Neural cell (in vitro differentiated cells): ENCODE measurements around the gene TSNAX. TPM values are rescaled to one million over a fixed set of nuclear protein-coding genes. Genes with fewer than 3 reads are reported as not detected.

ENCODE experiments used
- H2AFZ ChIP-seq: fragments of 200-600, 300-800 bp; sonication (generic), shearing (Covaris generic); 2 replicates; pipeline ENCODE4 v1.6.0; 2014; ENCODE audit warnings: low read depth, mild to moderate bottlenecking, antibody characterized with exemption, low read length, moderate library complexity
- H3F3A ChIP-seq: fragments of 200-600 bp; shearing (Covaris generic); 2 replicates; pipeline ENCODE4 v1.6.1; 2016; ENCODE audit warnings: mild to moderate bottlenecking, moderate library complexity, mixed read lengths, antibody characterized with exemption, low read length; ENCODE audit not compliant: insufficient read depth, poor library complexity, severe bottlenecking
- H3K27ac ChIP-seq: fragments of 200-600, 300-800 bp; sonication (generic), shearing (Covaris generic); 2 replicates; pipeline ENCODE4 v1.5.1; 2014; ENCODE audit warnings: mild to moderate bottlenecking, low read length, moderate library complexity
- H3K27me3 ChIP-seq: fragments of 300-800, 200-600 bp; sonication (generic), shearing (Covaris generic); 2 replicates; pipeline ENCODE4 v1.6.0; 2014; ENCODE audit warnings: mild to moderate bottlenecking, low read depth, low read length, moderate library complexity; ENCODE audit not compliant: insufficient read depth
- H3K36me3 ChIP-seq: fragments of 300-800, 200-600 bp; sonication (generic), shearing (Covaris generic); 2 replicates; pipeline ENCODE4 v1.5.1; 2014; ENCODE audit warnings: mild to moderate bottlenecking, antibody characterized with exemption, low read length, moderate library complexity; ENCODE audit not compliant: insufficient read depth
- H3K4me2 ChIP-seq: fragments of 300-800, 200-600 bp; sonication (generic), shearing (Covaris generic); 2 replicates; pipeline ENCODE4 v1.6.0; 2014; ENCODE audit warnings: mild to moderate bottlenecking, low read length
- H3K4me3 ChIP-seq: fragments of 300-800, 200-600 bp; sonication (generic), shearing (Covaris generic); 2 replicates; pipeline ENCODE4 v1.5.1; 2014; ENCODE audit warnings: mild to moderate bottlenecking, low read length, moderate library complexity
- H3K79me2 ChIP-seq: fragments of 200-600 bp; shearing (Covaris generic); replicated peaks from 2 replicates; pipeline ENCODE4 v1.6.0; 2014; ENCODE audit warnings: mild to moderate bottlenecking, low read length, moderate library complexity; ENCODE audit not compliant: insufficient read depth
- H3K9ac ChIP-seq: fragments of 300-800, 200-600 bp; sonication (generic), shearing (Covaris generic); 2 replicates; pipeline ENCODE4 v1.6.1; 2016; ENCODE audit warnings: mild to moderate bottlenecking, low read length, mixed read lengths
- H3K9me2 ChIP-seq: fragments of 200-600 bp; shearing (Covaris generic); 2 replicates; pipeline ENCODE4 v1.6.1; 2016; ENCODE audit warnings: mild to moderate bottlenecking, low read length, mixed read lengths; ENCODE audit not compliant: insufficient read depth
- H3K9me3 ChIP-seq: fragments of 200-600, 300-800 bp; sonication (generic), shearing (Covaris generic); 2 replicates; pipeline ENCODE4 v1.6.1; 2016; ENCODE audit warnings: mild to moderate bottlenecking, mixed run types, low read length, moderate library complexity, mixed read lengths
- H4K20me1 ChIP-seq: fragments of 200-600 bp; shearing (Covaris generic); 2 replicates; pipeline ENCODE4 v1.6.1; 2016; ENCODE audit warnings: mild to moderate bottlenecking, mixed run types; ENCODE audit not compliant: insufficient read depth
- EP300 ChIP-seq: fragments of 450-650 bp; conservative IDR thresholded peaks from 2 replicates; pipeline ENCODE4 v1.6.1; 2014; ENCODE audit warnings: antibody characterized with exemption, mild to moderate bottlenecking, moderate library complexity; ENCODE audit not compliant: poor library complexity, severe bottlenecking
- EZH2 ChIP-seq: fragments of 200-600, 300-800 bp; shearing (Covaris generic), sonication (generic); IDR thresholded peaks from 2 replicates; pipeline ENCODE4 v1.6.1; 2014; ENCODE audit warnings: antibody characterized with exemption, low read length, borderline replicate concordance, mild to moderate bottlenecking; ENCODE audit not compliant: insufficient read depth, poor library complexity, severe bottlenecking
- MXI1 ChIP-seq: fragments of 450-650 bp; conservative IDR thresholded peaks from 2 replicates; pipeline ENCODE4 v1.6.1; 2014; ENCODE audit warnings: antibody characterized with exemption, mild to moderate bottlenecking; ENCODE audit not compliant: poor library complexity, severe bottlenecking
- POLR2AphosphoS5 ChIP-seq: IDR thresholded peaks from 2 replicates; pipeline ENCODE4 v1.6.1; 2012
- RAD21 ChIP-seq: fragments of 450-650 bp; conservative IDR thresholded peaks from 2 replicates; pipeline ENCODE4 v1.6.1; 2014; ENCODE audit warnings: antibody characterized with exemption, mild to moderate bottlenecking, moderate library complexity
- SMC3 ChIP-seq: fragments of 450-650 bp; conservative IDR thresholded peaks from 2 replicates; pipeline ENCODE4 v1.6.1; 2014; ENCODE audit warnings: antibody characterized with exemption, mild to moderate bottlenecking, moderate library complexity; ENCODE audit not compliant: poor library complexity
- TAF1 ChIP-seq: IDR thresholded peaks from 2 replicates; pipeline ENCODE4 v1.6.1; 2012; ENCODE audit warnings: low read depth
- polyA plus RNA-seq: library from polyadenylated mRNA; depleted of rRNA; stranded (reverse); fragments of >200 nt; gene quantifications from 2 replicates; pipeline ENCODE4 v1.2.3, GENCODE V29; 2014
- TF ChIP-seq, protein P1 (sequence below): IDR thresholded peaks from 2 replicates; pipeline ENCODE4 v1.6.1; 2012; ENCODE audit warnings: borderline replicate concordance
- TF ChIP-seq, protein P2 (sequence below): fragments of 450-650 bp; IDR thresholded peaks from 2 replicates; pipeline ENCODE4 v1.5.1; 2014; ENCODE audit warnings: antibody characterized with exemption, mild to moderate bottlenecking, moderate library complexity; ENCODE audit not compliant: poor library complexity, severe bottlenecking

Gene TSNAX
- polyA plus RNA-seq, 1 donor from 2014 or later: 55.2 TPM

DNA sequence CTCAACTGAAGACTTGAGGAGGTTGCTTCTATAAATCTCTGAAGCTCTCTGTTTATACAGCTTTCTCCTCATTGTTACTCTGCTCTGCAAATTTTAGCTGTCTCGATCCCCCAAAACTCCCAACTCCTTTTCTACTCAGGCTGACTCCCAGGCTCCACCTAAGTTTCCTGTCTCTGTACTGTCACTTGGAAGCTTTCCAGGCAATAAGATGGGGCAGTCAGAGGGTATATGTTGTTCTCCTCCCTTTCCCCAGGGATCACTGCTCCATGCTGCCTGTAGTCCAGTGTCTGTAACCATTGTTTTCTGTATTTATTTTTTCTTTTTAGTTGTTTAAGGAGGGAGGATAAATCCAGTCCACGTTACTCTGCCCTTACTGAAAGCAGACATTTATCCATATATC, 13.4 kb downstream of the TSNAX start:
- TF ChIP-seq TAF1: no peak
- H3K27ac ChIP-seq: no peak overlapping the region

GRCh38 chr1:231544943-231545592, 16.6 kb downstream of the TSNAX start:
- Histone ChIP-seq H4K20me1 (no peaks in the 10 kb centered on the region), H3K4me2 (no peak overlapping the region), H3K9me2 (no peaks in the 10 kb centered on the region), H3K79me2 (no peaks in the 10 kb centered on the region), H3K27ac (no peak overlapping the region), H3K27me3 (no peaks in the 10 kb centered on the region), H3K4me3 (no peak overlapping the region), H3F3A (no peaks in the 10 kb centered on the region), H3K36me3 (no peaks in the 10 kb centered on the region), H3K9me3 (no peaks in the 10 kb centered on the region), H3K9ac (no peak overlapping the region), H2AFZ (no peak overlapping the region)
- TF ChIP-seq TAF1: no peak
- TF ChIP-seq MXI1: no peak
- TF ChIP-seq EP300: no peak
- no peak for TF ChIP-seq RAD21
- no peak for TF ChIP-seq EZH2
- TF ChIP-seq, protein P1, sequence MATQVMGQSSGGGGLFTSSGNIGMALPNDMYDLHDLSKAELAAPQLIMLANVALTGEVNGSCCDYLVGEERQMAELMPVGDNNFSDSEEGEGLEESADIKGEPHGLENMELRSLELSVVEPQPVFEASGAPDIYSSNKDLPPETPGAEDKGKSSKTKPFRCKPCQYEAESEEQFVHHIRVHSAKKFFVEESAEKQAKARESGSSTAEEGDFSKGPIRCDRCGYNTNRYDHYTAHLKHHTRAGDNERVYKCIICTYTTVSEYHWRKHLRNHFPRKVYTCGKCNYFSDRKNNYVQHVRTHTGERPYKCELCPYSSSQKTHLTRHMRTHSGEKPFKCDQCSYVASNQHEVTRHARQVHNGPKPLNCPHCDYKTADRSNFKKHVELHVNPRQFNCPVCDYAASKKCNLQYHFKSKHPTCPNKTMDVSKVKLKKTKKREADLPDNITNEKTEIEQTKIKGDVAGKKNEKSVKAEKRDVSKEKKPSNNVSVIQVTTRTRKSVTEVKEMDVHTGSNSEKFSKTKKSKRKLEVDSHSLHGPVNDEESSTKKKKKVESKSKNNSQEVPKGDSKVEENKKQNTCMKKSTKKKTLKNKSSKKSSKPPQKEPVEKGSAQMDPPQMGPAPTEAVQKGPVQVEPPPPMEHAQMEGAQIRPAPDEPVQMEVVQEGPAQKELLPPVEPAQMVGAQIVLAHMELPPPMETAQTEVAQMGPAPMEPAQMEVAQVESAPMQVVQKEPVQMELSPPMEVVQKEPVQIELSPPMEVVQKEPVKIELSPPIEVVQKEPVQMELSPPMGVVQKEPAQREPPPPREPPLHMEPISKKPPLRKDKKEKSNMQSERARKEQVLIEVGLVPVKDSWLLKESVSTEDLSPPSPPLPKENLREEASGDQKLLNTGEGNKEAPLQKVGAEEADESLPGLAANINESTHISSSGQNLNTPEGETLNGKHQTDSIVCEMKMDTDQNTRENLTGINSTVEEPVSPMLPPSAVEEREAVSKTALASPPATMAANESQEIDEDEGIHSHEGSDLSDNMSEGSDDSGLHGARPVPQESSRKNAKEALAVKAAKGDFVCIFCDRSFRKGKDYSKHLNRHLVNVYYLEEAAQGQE: no peak
- TF ChIP-seq SMC3: no peak
- TF ChIP-seq, protein P2, sequence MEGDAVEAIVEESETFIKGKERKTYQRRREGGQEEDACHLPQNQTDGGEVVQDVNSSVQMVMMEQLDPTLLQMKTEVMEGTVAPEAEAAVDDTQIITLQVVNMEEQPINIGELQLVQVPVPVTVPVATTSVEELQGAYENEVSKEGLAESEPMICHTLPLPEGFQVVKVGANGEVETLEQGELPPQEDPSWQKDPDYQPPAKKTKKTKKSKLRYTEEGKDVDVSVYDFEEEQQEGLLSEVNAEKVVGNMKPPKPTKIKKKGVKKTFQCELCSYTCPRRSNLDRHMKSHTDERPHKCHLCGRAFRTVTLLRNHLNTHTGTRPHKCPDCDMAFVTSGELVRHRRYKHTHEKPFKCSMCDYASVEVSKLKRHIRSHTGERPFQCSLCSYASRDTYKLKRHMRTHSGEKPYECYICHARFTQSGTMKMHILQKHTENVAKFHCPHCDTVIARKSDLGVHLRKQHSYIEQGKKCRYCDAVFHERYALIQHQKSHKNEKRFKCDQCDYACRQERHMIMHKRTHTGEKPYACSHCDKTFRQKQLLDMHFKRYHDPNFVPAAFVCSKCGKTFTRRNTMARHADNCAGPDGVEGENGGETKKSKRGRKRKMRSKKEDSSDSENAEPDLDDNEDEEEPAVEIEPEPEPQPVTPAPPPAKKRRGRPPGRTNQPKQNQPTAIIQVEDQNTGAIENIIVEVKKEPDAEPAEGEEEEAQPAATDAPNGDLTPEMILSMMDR: no peak
- TF ChIP-seq POLR2AphosphoS5: no peak

More for the DNA sequence above, 13.4 kb downstream of the TSNAX start:
- no peak overlapping the region for H2AFZ ChIP-seq
- no peak overlapping the region for H3K4me2 ChIP-seq
- H3K79me2 ChIP-seq: peaks cover 5% of the 10 kb centered on the region
- no peaks in the 10 kb centered on the region for H3K36me3 ChIP-seq
- no peak overlapping the region for H3K4me3 ChIP-seq
- H3K9me3 ChIP-seq: no peaks in the 10 kb centered on the region
- no peaks in the 10 kb centered on the region for H3K27me3 ChIP-seq
- no peak overlapping the region for H3K9ac ChIP-seq
- no peaks in the 10 kb centered on the region for H3K9me2 ChIP-seq
- H4K20me1 ChIP-seq: no peaks in the 10 kb centered on the region
- H3F3A ChIP-seq: no peaks in the 10 kb centered on the region
